CD4-positive, alpha-beta T cell treated with Interferon alpha-2 for 1 hour (primary cell): Measurements from ENCODE around the gene CDKAL1.

Experiments
- DNase-seq, 2 donors: peaks; one replicate each; pipeline ENCODE4 v3.0.0-alpha.2; 2020 to 2022

The CDKAL1 gene

GRCh38 chr6:20684474-20684873 lies 150.2 kb downstream of the CDKAL1 start:
- no peak for DNase-seq

GRCh38 chr6:20686142-20686541 lies 151.9 kb downstream of the CDKAL1 start:
- no peak for DNase-seq

DNA sequence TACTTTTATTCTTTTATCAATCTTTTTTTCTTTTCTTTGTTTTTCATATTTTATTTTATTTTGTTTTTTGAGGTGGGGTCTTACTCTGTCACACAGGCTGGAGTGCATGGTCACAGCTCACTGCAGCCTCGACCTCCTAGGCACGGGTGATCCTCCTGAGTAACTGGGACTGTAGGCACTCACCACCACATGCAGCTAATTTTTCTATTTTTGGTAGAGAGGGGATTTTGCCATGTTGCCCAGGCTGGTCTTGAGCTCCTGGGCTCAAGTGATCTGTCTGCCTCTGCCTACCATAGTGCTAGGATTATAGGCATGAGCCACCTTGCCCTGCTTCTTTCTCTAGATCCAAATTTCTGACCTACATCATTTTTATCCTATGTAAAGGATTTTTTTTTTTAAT lies 153.2 kb downstream of the CDKAL1 start:
- DNase-seq = no peak

DNA sequence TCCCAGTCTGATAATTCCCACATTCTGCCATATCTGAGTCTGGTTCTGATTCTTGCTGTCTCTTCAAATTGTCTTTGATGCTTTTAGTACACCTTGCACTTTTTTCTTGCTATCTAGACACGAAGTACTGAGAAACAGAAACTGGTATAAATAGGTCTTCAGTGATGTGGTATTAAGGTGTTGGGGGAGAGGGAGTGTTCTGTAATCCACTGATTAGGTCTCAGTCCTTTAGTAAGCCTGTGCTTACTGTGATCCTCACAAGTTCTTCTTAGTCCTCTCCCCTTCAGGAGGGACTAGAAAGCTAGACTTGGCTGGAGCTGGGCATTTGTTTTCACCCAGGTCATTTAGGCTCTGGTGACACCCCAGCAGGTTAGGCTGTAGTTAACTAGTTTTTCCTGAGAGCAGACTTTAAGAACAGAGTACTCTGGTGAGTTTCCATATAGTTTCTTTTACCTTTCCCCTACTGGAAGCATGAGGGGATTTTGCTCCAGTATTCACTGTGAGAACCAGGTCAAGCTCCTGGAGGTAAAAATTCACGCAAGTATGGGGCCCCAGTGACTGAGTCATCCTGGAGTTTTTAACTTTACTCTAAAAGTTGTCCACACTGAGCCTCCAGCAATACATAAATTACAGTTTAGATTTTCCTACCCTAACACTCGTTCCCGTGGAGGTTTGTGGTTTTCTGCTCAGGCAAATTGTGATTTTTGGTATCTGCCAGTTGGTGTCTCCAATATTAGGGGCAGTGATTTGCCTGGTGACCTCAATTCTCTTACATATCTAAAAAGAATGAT lies 154.6 kb downstream of the CDKAL1 start:
- DNase-seq = peak in 1 of 2 donors; percentile 15

DNA sequence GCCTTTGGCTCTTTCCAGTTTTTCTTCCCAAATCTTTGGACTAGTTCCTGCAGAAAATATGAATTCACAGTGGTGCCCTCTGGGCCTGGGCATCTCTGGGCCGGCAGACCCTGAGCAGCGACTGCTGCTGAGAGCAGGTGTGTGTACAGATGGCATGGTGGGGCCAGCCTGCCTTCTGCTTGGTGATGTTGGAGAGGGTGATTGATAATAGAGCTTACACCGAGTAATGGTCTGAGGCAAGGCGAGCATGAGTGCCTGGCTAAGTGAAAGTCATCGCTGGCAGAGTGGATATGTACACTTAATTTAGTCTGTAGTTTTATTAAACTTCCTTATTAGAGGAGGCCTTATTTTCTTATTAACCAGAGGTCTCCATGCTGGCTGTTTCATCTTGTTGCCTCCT lies 156.9 kb downstream of the CDKAL1 start:
- no peak for DNase-seq

GRCh38 chr6:20692023-20692422 lies 157.8 kb downstream of the CDKAL1 start:
- DNase-seq = no peak

DNA sequence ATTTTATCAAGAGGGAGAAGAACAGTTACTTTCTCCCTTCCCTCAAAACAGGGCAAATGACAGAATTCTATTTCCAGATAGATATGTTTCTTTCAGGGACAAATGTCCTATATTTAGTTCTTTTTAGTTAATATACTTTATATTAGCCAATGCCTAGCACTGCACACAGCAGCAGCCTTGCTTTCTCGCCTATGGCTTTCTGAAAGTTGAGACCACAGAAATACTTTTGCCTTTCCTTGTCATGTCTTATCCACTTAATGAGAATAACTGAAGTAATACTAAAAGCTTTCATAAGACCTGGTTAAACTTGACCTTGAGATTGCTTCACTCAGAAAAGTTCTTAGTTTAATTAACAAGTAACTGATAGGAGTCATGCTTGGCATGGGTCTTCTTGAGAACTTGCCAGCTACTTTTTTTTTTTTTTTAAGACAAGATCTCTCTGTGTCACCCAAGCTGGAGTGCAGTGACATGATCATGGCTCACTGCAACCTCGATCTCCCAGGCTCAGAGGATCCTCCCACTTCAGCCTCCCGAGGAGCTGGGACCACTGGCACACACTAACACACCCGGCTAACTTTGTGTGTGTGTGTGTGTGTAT lies 159.3 kb downstream of the CDKAL1 start:
- DNase-seq = no peak

- DNase-seq = no peak
Measured at GRCh38 chr6:20696676-20697075, 162.4 kb downstream of the CDKAL1 start.

DNA sequence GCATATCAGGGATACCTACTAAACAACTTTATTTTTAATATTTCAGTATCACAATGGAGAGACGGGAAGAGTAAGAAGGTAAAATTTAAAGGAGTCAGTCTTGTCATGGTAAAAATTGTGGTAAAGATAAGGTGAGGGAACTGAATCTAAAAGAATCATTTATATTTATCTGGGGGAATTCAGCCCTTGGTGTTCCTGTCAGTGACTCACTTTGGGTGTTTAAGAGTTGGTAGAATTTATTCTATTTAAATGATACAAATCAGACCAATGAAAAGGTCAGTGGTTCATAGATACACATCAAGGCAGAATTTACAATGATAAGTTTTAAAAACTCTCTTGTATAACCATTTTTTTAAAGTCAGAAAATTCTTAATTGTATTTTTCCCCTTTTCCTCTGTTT lies 164.4 kb downstream of the CDKAL1 start:
- no peak for DNase-seq

GRCh38 chr6:20699402-20699801 lies 165.1 kb downstream of the CDKAL1 start:
- no peak for DNase-seq

GRCh38 chr6:20700375-20700774 lies 166.1 kb downstream of the CDKAL1 start:
- no peak for DNase-seq

DNA sequence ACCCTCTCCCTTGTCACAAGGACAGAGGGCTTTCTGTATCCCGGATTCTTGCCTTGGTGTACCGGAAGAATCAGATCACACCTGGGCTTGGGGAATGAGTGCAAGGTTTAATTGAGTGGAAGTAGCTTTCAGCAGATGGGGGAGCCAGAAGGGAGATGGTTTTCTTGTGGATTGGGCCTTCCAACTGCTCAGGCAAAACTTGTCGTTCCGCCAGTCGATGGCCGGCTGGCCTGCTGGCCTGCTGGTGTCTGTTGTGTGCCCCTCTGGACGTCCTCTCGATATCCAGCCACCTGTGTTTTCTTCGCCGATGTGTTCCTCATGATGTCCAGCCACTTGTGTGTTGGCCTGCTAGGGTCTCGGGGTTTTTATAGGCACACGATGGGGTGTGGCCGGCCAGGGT lies 168.1 kb downstream of the CDKAL1 start:
- DNase-seq = no peak

GRCh38 chr6:20703049-20703448 lies 168.8 kb downstream of the CDKAL1 start:
- no peak for DNase-seq

DNA sequence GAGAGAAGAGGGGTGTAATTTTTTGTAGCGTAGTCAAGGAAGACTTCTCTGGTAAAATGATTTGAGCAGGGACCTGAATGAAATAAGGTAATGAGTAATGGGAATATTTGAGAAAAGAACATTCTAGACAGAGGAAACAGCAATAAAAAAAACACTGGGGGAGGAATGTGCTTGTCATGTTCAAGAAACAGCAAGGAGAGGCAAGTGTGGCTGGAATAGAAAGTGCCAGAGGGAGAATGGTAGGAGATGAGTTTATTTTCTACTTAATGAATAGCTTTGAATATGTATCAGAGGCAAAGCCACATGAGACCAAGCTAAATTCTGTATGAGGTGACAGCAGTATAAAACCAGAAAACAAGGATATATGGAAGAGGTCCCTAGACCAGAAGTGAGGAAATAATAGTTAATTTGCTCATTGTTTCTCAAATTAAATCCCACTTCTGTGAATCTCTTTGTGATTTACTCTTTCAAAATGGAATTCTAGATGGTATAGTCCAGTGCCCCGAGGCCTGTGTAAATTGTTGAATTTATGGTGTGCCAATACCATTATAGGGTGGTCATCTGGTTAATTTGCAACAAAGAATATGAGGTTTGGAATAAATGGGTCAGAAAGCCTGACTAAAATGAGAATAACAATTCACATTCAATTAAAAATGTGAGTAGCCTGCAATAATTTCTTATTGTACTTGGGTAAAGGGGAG lies 170.2 kb downstream of the CDKAL1 start:
- no peak for DNase-seq

DNA sequence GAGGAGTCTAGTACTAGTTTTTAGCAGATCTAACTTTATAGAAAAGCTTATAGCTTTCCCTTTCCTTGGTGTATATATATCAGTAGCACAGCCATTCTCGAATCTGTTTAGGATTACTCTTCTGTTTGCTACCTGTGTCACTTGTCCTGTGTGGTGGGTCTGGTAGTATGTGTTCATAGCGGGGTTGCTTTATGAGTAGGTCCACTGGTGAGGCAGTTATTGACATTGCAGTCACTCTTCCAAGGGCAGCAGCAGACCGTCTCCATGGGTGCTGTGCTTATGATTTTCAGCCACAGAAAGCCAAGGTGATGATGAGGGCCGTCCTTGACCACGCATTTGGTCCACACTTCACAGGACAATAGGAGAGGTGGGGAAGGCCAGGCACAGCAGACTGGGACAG lies 171.5 kb downstream of the CDKAL1 start:
- DNase-seq = no peak

GRCh38 chr6:20706238-20706938 lies 172.1 kb downstream of the CDKAL1 start:
- no peak for DNase-seq

DNA sequence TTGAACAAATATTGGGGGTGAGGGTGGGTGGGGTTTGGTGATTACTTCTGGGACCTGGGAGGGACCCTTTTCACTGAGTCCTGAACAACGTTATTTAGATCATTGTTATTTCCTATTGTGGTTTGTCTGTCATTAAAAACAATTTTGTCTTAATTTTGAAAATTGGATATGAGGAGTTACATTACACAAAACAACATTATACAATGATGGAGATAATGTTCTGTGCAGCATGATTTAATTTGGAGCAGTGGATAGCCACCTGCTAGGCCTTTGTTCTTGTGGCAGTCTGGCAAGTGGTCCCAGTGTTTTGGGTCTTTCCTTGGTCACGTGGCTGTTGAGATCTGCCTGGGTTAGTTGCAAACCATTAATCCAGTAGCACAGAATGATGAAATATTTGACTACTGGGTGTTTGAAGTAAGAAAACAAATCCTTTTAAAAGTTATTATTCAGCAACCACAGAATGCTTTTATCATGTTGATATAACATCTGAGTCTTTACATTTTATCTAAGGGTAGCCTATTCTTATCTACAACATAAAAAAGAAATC lies 172.8 kb downstream of the CDKAL1 start:
- no peak for DNase-seq

- no peak for DNase-seq
Measured at GRCh38 chr6:20707870-20708269, 173.6 kb downstream of the CDKAL1 start.

GRCh38 chr6:20708367-20709124 lies 174.3 kb downstream of the CDKAL1 start:
- peak in 1 of 2 donors; percentile 21 for DNase-seq

DNA sequence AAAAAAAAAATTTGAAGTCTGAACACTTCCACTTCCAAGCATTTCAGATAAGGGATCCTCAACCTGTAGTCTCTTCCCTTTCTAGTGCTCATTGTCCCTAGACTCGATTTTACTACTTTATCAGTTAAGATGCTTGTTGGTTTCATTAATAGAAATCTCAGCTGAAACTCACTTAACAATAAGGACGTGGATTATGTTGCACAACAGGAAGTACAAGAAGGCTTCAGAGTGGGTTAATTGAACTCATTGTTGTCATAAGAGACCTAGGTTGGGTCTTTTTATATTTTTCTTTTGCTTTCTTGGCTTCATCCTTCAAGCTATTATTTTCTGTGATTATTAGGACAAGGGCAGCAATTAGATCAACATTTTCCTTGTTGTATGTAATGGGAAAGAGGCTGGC lies 175.2 kb downstream of the CDKAL1 start:
- DNase-seq = no peak

- DNase-seq = no peak
Measured at GRCh38 chr6:20710341-20710740, 176.1 kb downstream of the CDKAL1 start.

- DNase-seq = no peak
Measured at GRCh38 chr6:20711518-20711917, 177.3 kb downstream of the CDKAL1 start.
